ENCODE measurements around the gene TMPRSS11F.

The TMPRSS11F gene

DNA sequence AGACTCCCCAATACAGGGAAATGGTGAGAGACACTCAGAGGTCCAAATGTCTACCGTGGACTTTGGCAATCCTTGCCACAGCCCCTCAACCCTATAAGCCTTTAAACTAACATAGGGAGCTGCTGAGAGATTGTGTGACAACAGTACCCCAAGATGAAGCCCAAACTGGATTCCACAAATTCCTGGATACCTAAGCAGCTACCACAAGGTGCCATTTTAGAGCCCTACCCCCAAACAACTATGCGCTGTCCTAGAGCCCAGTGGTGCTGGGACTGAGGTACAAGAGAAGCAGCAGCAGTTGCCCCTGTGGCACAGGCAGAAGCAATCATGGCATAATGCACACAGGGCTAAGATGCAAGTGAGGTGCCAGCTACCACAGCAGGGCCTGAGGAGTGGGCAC, 2.7 kb upstream of the TMPRSS11F start:
- Histone ChIP-seq H3K27ac (no peak overlapping the region), H3K4me3 (no peak overlapping the region)
- no peak for DNase-seq (ENCODE audit: low spot score)
- TF ChIP-seq, protein P1, sequence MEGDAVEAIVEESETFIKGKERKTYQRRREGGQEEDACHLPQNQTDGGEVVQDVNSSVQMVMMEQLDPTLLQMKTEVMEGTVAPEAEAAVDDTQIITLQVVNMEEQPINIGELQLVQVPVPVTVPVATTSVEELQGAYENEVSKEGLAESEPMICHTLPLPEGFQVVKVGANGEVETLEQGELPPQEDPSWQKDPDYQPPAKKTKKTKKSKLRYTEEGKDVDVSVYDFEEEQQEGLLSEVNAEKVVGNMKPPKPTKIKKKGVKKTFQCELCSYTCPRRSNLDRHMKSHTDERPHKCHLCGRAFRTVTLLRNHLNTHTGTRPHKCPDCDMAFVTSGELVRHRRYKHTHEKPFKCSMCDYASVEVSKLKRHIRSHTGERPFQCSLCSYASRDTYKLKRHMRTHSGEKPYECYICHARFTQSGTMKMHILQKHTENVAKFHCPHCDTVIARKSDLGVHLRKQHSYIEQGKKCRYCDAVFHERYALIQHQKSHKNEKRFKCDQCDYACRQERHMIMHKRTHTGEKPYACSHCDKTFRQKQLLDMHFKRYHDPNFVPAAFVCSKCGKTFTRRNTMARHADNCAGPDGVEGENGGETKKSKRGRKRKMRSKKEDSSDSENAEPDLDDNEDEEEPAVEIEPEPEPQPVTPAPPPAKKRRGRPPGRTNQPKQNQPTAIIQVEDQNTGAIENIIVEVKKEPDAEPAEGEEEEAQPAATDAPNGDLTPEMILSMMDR (IDR thresholded peaks at IDR 0.05), result no peak

DNA sequence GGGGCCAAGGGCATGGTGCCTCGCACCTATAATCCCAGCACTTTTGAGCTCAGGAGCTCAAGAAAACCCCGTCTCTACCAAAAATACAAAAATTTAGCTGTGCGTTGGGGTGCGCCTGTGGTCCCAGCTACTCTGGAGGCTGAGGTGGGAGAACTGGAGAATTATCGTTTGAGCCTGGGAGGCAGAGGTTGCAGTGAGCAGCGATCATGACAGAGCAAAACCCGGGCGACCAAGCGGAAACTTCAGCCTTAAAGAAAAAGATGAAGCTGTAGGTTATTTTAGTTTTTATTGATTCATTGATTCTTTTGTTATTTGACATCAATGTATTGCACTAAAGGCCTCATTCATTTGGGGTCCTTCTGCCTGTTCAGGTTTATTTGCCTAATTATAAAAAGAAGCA, 5.4 kb downstream of the TMPRSS11F start:
- TF ChIP-seq, protein P1 (IDR thresholded peaks at IDR 0.05), result no peak
- H3K27ac ChIP-seq, result no peak overlapping the region
- DNase-seq (ENCODE audit: low spot score), result no peak
- H3K4me3 ChIP-seq, result no peak overlapping the region

DNA sequence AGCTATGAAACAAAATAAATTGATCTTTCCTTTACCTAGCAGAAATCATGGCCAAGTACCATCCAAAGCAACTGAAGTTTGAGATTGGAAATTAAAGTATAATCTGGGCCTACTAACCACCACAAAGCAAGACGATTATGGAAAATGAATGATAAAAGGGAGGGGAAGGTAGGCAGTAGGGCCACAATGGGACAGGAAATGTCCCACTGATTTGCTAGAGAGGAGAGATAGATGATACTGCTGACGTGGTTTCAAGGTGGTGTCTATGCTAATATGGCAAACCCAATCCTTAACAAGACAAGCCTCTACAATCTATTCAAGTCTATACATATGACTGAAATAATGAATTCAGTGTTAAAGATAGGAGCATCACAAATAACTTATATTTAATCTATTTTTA, 6.1 kb downstream of the TMPRSS11F start:
- Histone ChIP-seq H3K27ac (no peak overlapping the region), H3K4me3 (no peak overlapping the region)
- DNase-seq (ENCODE audit: low spot score), result no peak
- TF ChIP-seq, protein P1 (IDR thresholded peaks at IDR 0.05), result no peak

DNA sequence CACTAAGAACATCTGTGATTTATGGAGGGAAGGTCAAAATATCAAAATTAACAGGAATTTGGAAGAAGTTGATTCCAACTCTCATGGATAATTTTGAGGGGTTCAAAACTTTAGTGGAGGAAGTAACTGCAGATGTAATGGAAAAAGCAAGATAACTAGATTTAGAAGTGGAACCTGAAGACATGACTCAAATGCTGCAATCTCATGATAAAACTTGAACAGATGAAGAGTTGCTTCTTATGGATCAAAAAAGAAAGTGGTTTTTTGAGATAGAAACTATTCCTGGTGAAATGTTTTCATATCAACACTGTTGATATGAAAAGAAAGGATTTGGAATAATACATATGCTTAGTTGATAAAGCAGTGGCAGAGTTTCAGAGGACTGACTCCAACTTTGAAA, 9.7 kb downstream of the TMPRSS11F start:
- H3K27ac ChIP-seq, result no peak overlapping the region
- DNase-seq (ENCODE audit: low spot score), result no peak
- TF ChIP-seq, protein P1 (IDR thresholded peaks at IDR 0.05), result no peak
- no peak overlapping the region for H3K4me3 ChIP-seq

DNA sequence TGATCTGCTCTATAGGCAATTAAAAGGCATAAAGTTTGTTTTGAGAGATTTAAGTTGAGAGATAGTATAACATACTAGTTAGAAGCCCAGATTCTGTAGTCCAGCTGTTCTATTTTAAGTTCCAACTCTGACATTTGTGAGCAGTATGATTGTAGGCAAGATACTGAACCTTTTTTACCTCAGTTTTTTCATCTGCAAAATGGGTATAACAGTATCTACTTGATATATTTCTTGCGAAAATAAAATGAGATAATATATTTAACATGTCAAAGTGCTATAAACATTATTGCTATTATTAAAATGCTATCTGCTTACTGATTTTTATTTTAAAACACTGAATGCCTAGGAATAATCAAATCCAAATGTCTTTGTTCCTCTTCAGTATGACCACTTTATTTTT, 19.2 kb downstream of the TMPRSS11F start:
- DNase-seq (ENCODE audit: low spot score), result no peak
- TF ChIP-seq, protein P1 (IDR thresholded peaks at IDR 0.05), result no peak
- Histone ChIP-seq H3K27ac (no peak overlapping the region), H3K4me3 (no peak overlapping the region)

DNA sequence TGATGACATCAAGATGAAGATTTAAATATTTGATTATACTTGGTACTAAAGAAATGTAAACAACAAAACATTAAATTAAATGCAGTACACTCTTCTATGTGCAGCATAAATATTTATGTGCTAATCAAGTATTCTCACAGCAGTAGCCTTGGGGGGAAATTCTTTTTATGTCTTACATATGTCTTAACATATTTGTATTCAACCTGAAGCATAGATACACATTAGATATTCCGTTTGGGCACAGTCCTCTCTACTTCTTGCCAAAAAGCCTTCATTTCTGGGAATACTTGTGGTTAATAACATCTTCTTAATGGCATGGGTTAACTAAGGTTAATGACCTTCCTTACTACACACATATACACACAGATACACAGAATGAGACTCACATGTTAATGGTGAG, 19.8 kb downstream of the TMPRSS11F start:
- no peak overlapping the region for H3K4me3 ChIP-seq
- no peak overlapping the region for H3K27ac ChIP-seq
- no peak for DNase-seq (ENCODE audit: low spot score)
- TF ChIP-seq, protein P1 (IDR thresholded peaks at IDR 0.05), result no peak

DNA sequence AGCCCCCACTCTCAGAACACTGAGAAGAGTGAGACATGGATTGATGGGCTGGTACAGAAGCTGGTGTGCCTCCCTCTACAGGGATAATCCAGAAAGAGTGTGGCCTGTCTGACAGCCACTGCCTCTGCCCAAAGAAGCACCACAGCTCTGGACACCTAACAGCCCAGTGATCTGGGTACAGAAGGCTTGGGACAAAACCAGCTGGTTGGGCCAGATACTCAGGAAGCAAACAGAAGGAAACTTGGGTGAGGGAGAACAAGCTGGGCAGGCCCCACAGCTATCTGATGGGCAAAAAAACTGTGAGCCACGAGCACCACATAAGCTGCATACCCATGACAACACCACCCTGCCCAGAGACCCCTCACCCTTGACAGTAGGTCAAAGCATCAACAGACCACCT, 46.9 kb downstream of the TMPRSS11F start:
- Histone ChIP-seq H3K4me3 (no peak overlapping the region), H3K27ac (no peak overlapping the region)
- TF ChIP-seq, protein P1 (IDR thresholded peaks at IDR 0.05), result no peak
- DNase-seq (ENCODE audit: low spot score), result no peak

Measured in coronary artery (tissue), 2 donors.